WTC11 (cell line): Measurements from ENCODE around the gene EML6.

Source experiments
- ATF1 ChIP-seq: sonication (generic); formaldehyde crosslinking; IDR thresholded peaks from 2 replicates; pipeline ENCODE4 v1.8.1; 2023; ENCODE audit warnings: mild to moderate bottlenecking, moderate library complexity, missing genetic modification reagents
- CTCF ChIP-seq: fragments of 200-600 bp; IDR thresholded peaks from 2 replicates; pipeline ENCODE4 v1.8.0; 2022; ENCODE audit warnings: antibody characterized with exemption
- GABPB1 ChIP-seq: sonication (generic); formaldehyde crosslinking; IDR thresholded peaks from 2 replicates; pipeline ENCODE4 v1.8.1; 2023; ENCODE audit warnings: mild to moderate bottlenecking, missing genetic modification reagents
- GRHL2 ChIP-seq: fragments of 250-450 bp; sonication (Bioruptor Pico); IDR thresholded peaks from 2 replicates; pipeline ENCODE4 v1.8.0; 2022; ENCODE audit warnings: mild to moderate bottlenecking, moderate library complexity; ENCODE audit not compliant: insufficient replicate concordance, severe bottlenecking
- MAX ChIP-seq: sonication (generic); formaldehyde crosslinking; IDR thresholded peaks from 2 replicates; pipeline ENCODE4 v1.8.0; 2022; ENCODE audit warnings: mild to moderate bottlenecking, missing genetic modification reagents
- NFE2L1 ChIP-seq: sonication (generic); formaldehyde crosslinking; IDR thresholded peaks from 2 replicates; pipeline ENCODE4 v1.8.1; 2023; ENCODE audit warnings: missing genetic modification reagents
- SMAD4 ChIP-seq: sonication (generic); formaldehyde crosslinking; IDR thresholded peaks from 2 replicates; pipeline ENCODE4 v1.8.0; 2022; ENCODE audit warnings: mild to moderate bottlenecking, missing genetic modification reagents
- SP1 ChIP-seq: sonication (generic); formaldehyde crosslinking; conservative IDR thresholded peaks from 2 replicates; pipeline ENCODE4 v1.8.1; 2022; ENCODE audit warnings: missing genetic modification reagents
- TCF7 ChIP-seq: sonication (generic); formaldehyde crosslinking; IDR thresholded peaks from 2 replicates; pipeline ENCODE4 v1.8.0; 2022; ENCODE audit warnings: mild to moderate bottlenecking, low read depth, missing genetic modification reagents, moderate library complexity
- TP53 ChIP-seq: sonication (generic); formaldehyde crosslinking; IDR thresholded peaks from 2 replicates; pipeline ENCODE4 v1.8.1; 2023; ENCODE audit warnings: mild to moderate bottlenecking, missing genetic modification reagents
- USF1 ChIP-seq: sonication (generic); formaldehyde crosslinking; IDR thresholded peaks from 2 replicates; pipeline ENCODE4 v1.8.0; 2022; ENCODE audit warnings: mild to moderate bottlenecking, missing genetic modification reagents
- USF2 ChIP-seq: sonication (generic); formaldehyde crosslinking; IDR thresholded peaks from 2 replicates; pipeline ENCODE4 v1.8.1; 2023; ENCODE audit warnings: mild to moderate bottlenecking, missing genetic modification reagents, moderate library complexity
- ZNF317 ChIP-seq: sonication (generic); formaldehyde crosslinking; IDR thresholded peaks from 2 replicates; pipeline ENCODE4 v1.8.1; 2023; ENCODE audit warnings: low read depth, mild to moderate bottlenecking, moderate library complexity, missing genetic modification reagents, borderline replicate concordance

- TF ChIP-seq CTCF (no peak), SP1 (CRISPR knock-in tag) (no peak), TCF7 (no peak), GRHL2 (CRISPR knock-in tag) (no peak), USF1 (CRISPR knock-in tag) (no peak), NFE2L1 (no peak), ATF1 (CRISPR knock-in tag) (no peak), TP53 (CRISPR knock-in tag) (no peak), USF2 (no peak), GABPB1 (CRISPR knock-in tag) (no peak), ZNF317 (CRISPR knock-in tag) (no peak), SMAD4 (no peak), MAX (CRISPR knock-in tag) (no peak)
Measured at GRCh38 chr2:54912305-54912704, 188.8 kb downstream of the EML6 start.
